ENCODE results near the gene CASKIN1.

DNA sequence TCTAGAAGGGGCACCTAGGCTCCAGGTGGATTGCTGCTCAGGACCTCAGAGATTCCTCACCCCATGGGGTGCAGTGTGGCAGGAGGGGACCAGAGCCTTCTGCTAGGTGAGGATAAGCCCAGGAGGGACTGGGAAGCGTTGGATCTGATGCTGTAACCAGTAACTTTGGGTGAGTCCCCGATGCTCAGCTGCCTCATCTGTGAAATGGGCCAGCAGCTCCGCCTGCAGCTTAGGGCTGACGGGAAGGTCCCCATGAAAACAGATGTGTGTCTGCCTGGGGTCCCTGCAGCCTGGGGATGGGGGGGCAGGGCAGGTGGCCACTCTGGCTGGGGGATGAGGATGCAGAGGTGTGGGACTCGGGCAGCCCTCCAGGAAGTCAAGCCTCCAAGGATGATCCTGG is 2.7 kb upstream of the CASKIN1 start:
- TF ChIP-seq RCOR1 (IDR thresholded peaks at IDR 0.05; ENCODE audit: low read depth, low read length) (no peak), SMC3 (IDR thresholded peaks at IDR 0.05) (no peak), JUN (IDR thresholded peaks at IDR 0.05) (no peak), NR3C1 (IDR thresholded peaks at IDR 0.05) (no peak), TP53 (CRISPR knock-in tag; IDR thresholded peaks at IDR 0.05) (no peak)
- TF ChIP-seq, protein P1, sequence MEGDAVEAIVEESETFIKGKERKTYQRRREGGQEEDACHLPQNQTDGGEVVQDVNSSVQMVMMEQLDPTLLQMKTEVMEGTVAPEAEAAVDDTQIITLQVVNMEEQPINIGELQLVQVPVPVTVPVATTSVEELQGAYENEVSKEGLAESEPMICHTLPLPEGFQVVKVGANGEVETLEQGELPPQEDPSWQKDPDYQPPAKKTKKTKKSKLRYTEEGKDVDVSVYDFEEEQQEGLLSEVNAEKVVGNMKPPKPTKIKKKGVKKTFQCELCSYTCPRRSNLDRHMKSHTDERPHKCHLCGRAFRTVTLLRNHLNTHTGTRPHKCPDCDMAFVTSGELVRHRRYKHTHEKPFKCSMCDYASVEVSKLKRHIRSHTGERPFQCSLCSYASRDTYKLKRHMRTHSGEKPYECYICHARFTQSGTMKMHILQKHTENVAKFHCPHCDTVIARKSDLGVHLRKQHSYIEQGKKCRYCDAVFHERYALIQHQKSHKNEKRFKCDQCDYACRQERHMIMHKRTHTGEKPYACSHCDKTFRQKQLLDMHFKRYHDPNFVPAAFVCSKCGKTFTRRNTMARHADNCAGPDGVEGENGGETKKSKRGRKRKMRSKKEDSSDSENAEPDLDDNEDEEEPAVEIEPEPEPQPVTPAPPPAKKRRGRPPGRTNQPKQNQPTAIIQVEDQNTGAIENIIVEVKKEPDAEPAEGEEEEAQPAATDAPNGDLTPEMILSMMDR (IDR thresholded peaks at IDR 0.05): no peak
- TF ChIP-seq, protein P2, sequence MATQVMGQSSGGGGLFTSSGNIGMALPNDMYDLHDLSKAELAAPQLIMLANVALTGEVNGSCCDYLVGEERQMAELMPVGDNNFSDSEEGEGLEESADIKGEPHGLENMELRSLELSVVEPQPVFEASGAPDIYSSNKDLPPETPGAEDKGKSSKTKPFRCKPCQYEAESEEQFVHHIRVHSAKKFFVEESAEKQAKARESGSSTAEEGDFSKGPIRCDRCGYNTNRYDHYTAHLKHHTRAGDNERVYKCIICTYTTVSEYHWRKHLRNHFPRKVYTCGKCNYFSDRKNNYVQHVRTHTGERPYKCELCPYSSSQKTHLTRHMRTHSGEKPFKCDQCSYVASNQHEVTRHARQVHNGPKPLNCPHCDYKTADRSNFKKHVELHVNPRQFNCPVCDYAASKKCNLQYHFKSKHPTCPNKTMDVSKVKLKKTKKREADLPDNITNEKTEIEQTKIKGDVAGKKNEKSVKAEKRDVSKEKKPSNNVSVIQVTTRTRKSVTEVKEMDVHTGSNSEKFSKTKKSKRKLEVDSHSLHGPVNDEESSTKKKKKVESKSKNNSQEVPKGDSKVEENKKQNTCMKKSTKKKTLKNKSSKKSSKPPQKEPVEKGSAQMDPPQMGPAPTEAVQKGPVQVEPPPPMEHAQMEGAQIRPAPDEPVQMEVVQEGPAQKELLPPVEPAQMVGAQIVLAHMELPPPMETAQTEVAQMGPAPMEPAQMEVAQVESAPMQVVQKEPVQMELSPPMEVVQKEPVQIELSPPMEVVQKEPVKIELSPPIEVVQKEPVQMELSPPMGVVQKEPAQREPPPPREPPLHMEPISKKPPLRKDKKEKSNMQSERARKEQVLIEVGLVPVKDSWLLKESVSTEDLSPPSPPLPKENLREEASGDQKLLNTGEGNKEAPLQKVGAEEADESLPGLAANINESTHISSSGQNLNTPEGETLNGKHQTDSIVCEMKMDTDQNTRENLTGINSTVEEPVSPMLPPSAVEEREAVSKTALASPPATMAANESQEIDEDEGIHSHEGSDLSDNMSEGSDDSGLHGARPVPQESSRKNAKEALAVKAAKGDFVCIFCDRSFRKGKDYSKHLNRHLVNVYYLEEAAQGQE (IDR thresholded peaks at IDR 0.05): no peak
